Neural cell (in vitro differentiated cells): Measurements from ENCODE around the gene POLRMT. TPM values are rescaled to one million over a fixed set of nuclear protein-coding genes. Genes with fewer than 3 reads are reported as not detected.
A peak's percentile ranks its signal among the peaks of the same experiment; 100 is the strongest.
"Not testable (repeated sequence)": the region's sequence is repeated elsewhere in the genome, so short reads cannot be mapped to it uniquely, and the experiment has no call there.

Experiments
- H2AFZ ChIP-seq: fragments of 200-600, 300-800 bp; sonication (generic), shearing (Covaris generic); 2 replicates; pipeline ENCODE4 v1.6.0; 2014; ENCODE audit warnings: low read depth, mild to moderate bottlenecking, antibody characterized with exemption, low read length, moderate library complexity
- H3F3A ChIP-seq: fragments of 200-600 bp; shearing (Covaris generic); 2 replicates; pipeline ENCODE4 v1.6.1; 2016; ENCODE audit warnings: mild to moderate bottlenecking, moderate library complexity, mixed read lengths, antibody characterized with exemption, low read length; ENCODE audit not compliant: insufficient read depth, poor library complexity, severe bottlenecking
- H3K27ac ChIP-seq: fragments of 200-600, 300-800 bp; sonication (generic), shearing (Covaris generic); 2 replicates; pipeline ENCODE4 v1.5.1; 2014; ENCODE audit warnings: mild to moderate bottlenecking, low read length, moderate library complexity
- H3K27me3 ChIP-seq: fragments of 300-800, 200-600 bp; sonication (generic), shearing (Covaris generic); 2 replicates; pipeline ENCODE4 v1.6.0; 2014; ENCODE audit warnings: mild to moderate bottlenecking, low read depth, low read length, moderate library complexity; ENCODE audit not compliant: insufficient read depth
- H3K36me3 ChIP-seq: fragments of 300-800, 200-600 bp; sonication (generic), shearing (Covaris generic); 2 replicates; pipeline ENCODE4 v1.5.1; 2014; ENCODE audit warnings: mild to moderate bottlenecking, antibody characterized with exemption, low read length, moderate library complexity; ENCODE audit not compliant: insufficient read depth
- H3K4me2 ChIP-seq: fragments of 300-800, 200-600 bp; sonication (generic), shearing (Covaris generic); 2 replicates; pipeline ENCODE4 v1.6.0; 2014; ENCODE audit warnings: mild to moderate bottlenecking, low read length
- H3K4me3 ChIP-seq: fragments of 300-800, 200-600 bp; sonication (generic), shearing (Covaris generic); 2 replicates; pipeline ENCODE4 v1.5.1; 2014; ENCODE audit warnings: mild to moderate bottlenecking, low read length, moderate library complexity
- H3K79me2 ChIP-seq: fragments of 200-600 bp; shearing (Covaris generic); replicated peaks from 2 replicates; pipeline ENCODE4 v1.6.0; 2014; ENCODE audit warnings: mild to moderate bottlenecking, low read length, moderate library complexity; ENCODE audit not compliant: insufficient read depth
- H3K9ac ChIP-seq: fragments of 300-800, 200-600 bp; sonication (generic), shearing (Covaris generic); 2 replicates; pipeline ENCODE4 v1.6.1; 2016; ENCODE audit warnings: mild to moderate bottlenecking, low read length, mixed read lengths
- H3K9me2 ChIP-seq: fragments of 200-600 bp; shearing (Covaris generic); 2 replicates; pipeline ENCODE4 v1.6.1; 2016; ENCODE audit warnings: mild to moderate bottlenecking, low read length, mixed read lengths; ENCODE audit not compliant: insufficient read depth
- H3K9me3 ChIP-seq: fragments of 200-600, 300-800 bp; sonication (generic), shearing (Covaris generic); 2 replicates; pipeline ENCODE4 v1.6.1; 2016; ENCODE audit warnings: mild to moderate bottlenecking, mixed run types, low read length, moderate library complexity, mixed read lengths
- H4K20me1 ChIP-seq: fragments of 200-600 bp; shearing (Covaris generic); 2 replicates; pipeline ENCODE4 v1.6.1; 2016; ENCODE audit warnings: mild to moderate bottlenecking, mixed run types; ENCODE audit not compliant: insufficient read depth
- EP300 ChIP-seq: fragments of 450-650 bp; conservative IDR thresholded peaks from 2 replicates; pipeline ENCODE4 v1.6.1; 2014; ENCODE audit warnings: antibody characterized with exemption, mild to moderate bottlenecking, moderate library complexity; ENCODE audit not compliant: poor library complexity, severe bottlenecking
- EZH2 ChIP-seq: fragments of 200-600, 300-800 bp; shearing (Covaris generic), sonication (generic); IDR thresholded peaks from 2 replicates; pipeline ENCODE4 v1.6.1; 2014; ENCODE audit warnings: antibody characterized with exemption, low read length, borderline replicate concordance, mild to moderate bottlenecking; ENCODE audit not compliant: insufficient read depth, poor library complexity, severe bottlenecking
- MXI1 ChIP-seq: fragments of 450-650 bp; conservative IDR thresholded peaks from 2 replicates; pipeline ENCODE4 v1.6.1; 2014; ENCODE audit warnings: antibody characterized with exemption, mild to moderate bottlenecking; ENCODE audit not compliant: poor library complexity, severe bottlenecking
- POLR2AphosphoS5 ChIP-seq: IDR thresholded peaks from 2 replicates; pipeline ENCODE4 v1.6.1; 2012
- RAD21 ChIP-seq: fragments of 450-650 bp; conservative IDR thresholded peaks from 2 replicates; pipeline ENCODE4 v1.6.1; 2014; ENCODE audit warnings: antibody characterized with exemption, mild to moderate bottlenecking, moderate library complexity
- SMC3 ChIP-seq: fragments of 450-650 bp; conservative IDR thresholded peaks from 2 replicates; pipeline ENCODE4 v1.6.1; 2014; ENCODE audit warnings: antibody characterized with exemption, mild to moderate bottlenecking, moderate library complexity; ENCODE audit not compliant: poor library complexity
- TAF1 ChIP-seq: IDR thresholded peaks from 2 replicates; pipeline ENCODE4 v1.6.1; 2012; ENCODE audit warnings: low read depth
- polyA plus RNA-seq: library from polyadenylated mRNA; depleted of rRNA; stranded (reverse); fragments of >200 nt; gene quantifications from 2 replicates; pipeline ENCODE4 v1.2.3, GENCODE V29; 2014
- TF ChIP-seq, protein P1 (sequence below): fragments of 450-650 bp; IDR thresholded peaks from 2 replicates; pipeline ENCODE4 v1.5.1; 2014; ENCODE audit warnings: antibody characterized with exemption, mild to moderate bottlenecking, moderate library complexity; ENCODE audit not compliant: poor library complexity, severe bottlenecking
- TF ChIP-seq, protein P2 (sequence below): IDR thresholded peaks from 2 replicates; pipeline ENCODE4 v1.6.1; 2012; ENCODE audit warnings: borderline replicate concordance

Gene POLRMT
- polyA plus RNA-seq, 1 donor from 2014 or later: 28.3 TPM

GRCh38 chr19:666985-667573 is 33.7 kb upstream of the POLRMT start:
- not testable (repeated sequence) for H3K4me3 ChIP-seq, H3K27me3 ChIP-seq, H4K20me1 ChIP-seq, H3K36me3 ChIP-seq, H3K9ac ChIP-seq, H3K79me2 ChIP-seq, H3F3A ChIP-seq, H2AFZ ChIP-seq, H3K9me2 ChIP-seq, H3K9me3 ChIP-seq, H3K4me2 ChIP-seq, H3K27ac ChIP-seq

DNA sequence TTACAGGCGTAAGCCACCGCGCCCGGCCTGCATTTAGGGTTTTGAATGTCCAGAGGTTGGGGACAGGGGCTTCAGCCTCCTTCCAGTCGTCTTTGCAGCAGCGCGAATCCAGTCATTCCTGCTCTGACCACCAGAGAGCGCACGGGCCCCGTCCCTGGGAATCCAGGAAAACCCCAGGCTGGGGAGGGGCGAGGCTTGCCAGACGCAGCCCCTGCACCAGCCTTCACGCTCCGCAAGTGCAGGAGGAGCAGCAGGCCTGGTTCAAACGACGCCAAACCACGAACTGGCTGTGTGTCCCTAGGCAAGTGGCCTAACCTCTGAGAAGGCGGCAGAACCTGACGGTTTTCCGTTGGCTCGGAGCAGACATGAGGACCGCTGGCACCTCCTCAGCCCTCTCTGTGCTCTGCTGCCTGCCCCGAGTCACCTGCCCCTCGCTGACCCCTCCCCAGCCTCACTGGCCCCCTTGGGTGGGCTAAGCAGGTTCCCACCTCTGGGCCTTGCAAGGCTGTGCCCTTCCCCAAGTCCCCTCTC is 31.6 kb upstream of the POLRMT start:
- Histone ChIP-seq H3F3A (no peaks in the 10 kb centered on the region), H3K27me3 (no peaks in the 10 kb centered on the region), H3K9me3 (no peaks in the 10 kb centered on the region), H2AFZ (peak overlapping the region; percentile 24), H3K9me2 (no peaks in the 10 kb centered on the region), H3K9ac (peak overlapping the region; percentile 16), H3K36me3 (no peaks in the 10 kb centered on the region), H3K27ac (no peak overlapping the region), H4K20me1 (peaks cover 11% of the 10 kb centered on the region), H3K4me3 (no peak overlapping the region), H3K79me2 (peaks cover 28% of the 10 kb centered on the region), H3K4me2 (no peak overlapping the region)
- TF ChIP-seq EP300 (peak; percentile 31), SMC3 (peak; percentile 98), MXI1 (peak; percentile 38), TAF1 (no peak), RAD21 (peak; percentile 97), EZH2 (no peak), POLR2AphosphoS5 (no peak)
- TF ChIP-seq, protein P1, sequence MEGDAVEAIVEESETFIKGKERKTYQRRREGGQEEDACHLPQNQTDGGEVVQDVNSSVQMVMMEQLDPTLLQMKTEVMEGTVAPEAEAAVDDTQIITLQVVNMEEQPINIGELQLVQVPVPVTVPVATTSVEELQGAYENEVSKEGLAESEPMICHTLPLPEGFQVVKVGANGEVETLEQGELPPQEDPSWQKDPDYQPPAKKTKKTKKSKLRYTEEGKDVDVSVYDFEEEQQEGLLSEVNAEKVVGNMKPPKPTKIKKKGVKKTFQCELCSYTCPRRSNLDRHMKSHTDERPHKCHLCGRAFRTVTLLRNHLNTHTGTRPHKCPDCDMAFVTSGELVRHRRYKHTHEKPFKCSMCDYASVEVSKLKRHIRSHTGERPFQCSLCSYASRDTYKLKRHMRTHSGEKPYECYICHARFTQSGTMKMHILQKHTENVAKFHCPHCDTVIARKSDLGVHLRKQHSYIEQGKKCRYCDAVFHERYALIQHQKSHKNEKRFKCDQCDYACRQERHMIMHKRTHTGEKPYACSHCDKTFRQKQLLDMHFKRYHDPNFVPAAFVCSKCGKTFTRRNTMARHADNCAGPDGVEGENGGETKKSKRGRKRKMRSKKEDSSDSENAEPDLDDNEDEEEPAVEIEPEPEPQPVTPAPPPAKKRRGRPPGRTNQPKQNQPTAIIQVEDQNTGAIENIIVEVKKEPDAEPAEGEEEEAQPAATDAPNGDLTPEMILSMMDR: peak; percentile 97
- TF ChIP-seq, protein P2, sequence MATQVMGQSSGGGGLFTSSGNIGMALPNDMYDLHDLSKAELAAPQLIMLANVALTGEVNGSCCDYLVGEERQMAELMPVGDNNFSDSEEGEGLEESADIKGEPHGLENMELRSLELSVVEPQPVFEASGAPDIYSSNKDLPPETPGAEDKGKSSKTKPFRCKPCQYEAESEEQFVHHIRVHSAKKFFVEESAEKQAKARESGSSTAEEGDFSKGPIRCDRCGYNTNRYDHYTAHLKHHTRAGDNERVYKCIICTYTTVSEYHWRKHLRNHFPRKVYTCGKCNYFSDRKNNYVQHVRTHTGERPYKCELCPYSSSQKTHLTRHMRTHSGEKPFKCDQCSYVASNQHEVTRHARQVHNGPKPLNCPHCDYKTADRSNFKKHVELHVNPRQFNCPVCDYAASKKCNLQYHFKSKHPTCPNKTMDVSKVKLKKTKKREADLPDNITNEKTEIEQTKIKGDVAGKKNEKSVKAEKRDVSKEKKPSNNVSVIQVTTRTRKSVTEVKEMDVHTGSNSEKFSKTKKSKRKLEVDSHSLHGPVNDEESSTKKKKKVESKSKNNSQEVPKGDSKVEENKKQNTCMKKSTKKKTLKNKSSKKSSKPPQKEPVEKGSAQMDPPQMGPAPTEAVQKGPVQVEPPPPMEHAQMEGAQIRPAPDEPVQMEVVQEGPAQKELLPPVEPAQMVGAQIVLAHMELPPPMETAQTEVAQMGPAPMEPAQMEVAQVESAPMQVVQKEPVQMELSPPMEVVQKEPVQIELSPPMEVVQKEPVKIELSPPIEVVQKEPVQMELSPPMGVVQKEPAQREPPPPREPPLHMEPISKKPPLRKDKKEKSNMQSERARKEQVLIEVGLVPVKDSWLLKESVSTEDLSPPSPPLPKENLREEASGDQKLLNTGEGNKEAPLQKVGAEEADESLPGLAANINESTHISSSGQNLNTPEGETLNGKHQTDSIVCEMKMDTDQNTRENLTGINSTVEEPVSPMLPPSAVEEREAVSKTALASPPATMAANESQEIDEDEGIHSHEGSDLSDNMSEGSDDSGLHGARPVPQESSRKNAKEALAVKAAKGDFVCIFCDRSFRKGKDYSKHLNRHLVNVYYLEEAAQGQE: no peak

GRCh38 chr19:663682-664117 is 30.4 kb upstream of the POLRMT start:
- H2AFZ ChIP-seq: peak overlapping the region; percentile 30
- H3K27ac ChIP-seq: peak overlapping the region; percentile 74
- no peaks in the 10 kb centered on the region for H3K27me3 ChIP-seq
- H4K20me1 ChIP-seq: peaks cover 11% of the 10 kb centered on the region
- H3K9ac ChIP-seq: peak overlapping the region; percentile 54
- no peaks in the 10 kb centered on the region for H3K36me3 ChIP-seq
- H3K9me2 ChIP-seq: no peaks in the 10 kb centered on the region
- H3K79me2 ChIP-seq: peaks cover 34% of the 10 kb centered on the region
- H3K9me3 ChIP-seq: no peaks in the 10 kb centered on the region
- no peaks in the 10 kb centered on the region for H3F3A ChIP-seq
- no peak overlapping the region for H3K4me2 ChIP-seq
- TF ChIP-seq, protein P1: no peak
- TF ChIP-seq MXI1 (no peak), RAD21 (no peak), SMC3 (no peak), EP300 (no peak), TAF1 (no peak), EZH2 (no peak), POLR2AphosphoS5 (no peak)
- TF ChIP-seq, protein P2: no peak
- H3K4me3 ChIP-seq: peak overlapping the region; percentile 61
